Tibial nerve (tissue), 3 donors: Measurements from ENCODE around the gene RSPH10B2.
"Not testable (repeated sequence)": the region's sequence is repeated elsewhere in the genome, so short reads cannot be mapped to it uniquely, and the experiment has no call there.

Experiments used
- POLR2A ChIP-seq, 2 donors: fragments of 450-650 bp; IDR thresholded peaks; one replicate each; pipeline ENCODE4 v1.6.1; 2017; ENCODE audit warnings: antibody characterized with exemption in 2 of 2, mild to moderate bottlenecking in 2 of 2, moderate library complexity in 2 of 2
- TF ChIP-seq, protein P1 (sequence below), 5 experiments: fragments of 200-600 bp in 3 of 5; fragments of 450-650 bp in 2 of 5; sonication (generic) in 3 of 5; IDR thresholded peaks; one replicate each; pipeline ENCODE4 v1.5.1; 2016 to 2019; ENCODE audit warnings: antibody characterized with exemption in 5 of 5, mild to moderate bottlenecking in 3 of 5, moderate library complexity in 2 of 5

DNA sequence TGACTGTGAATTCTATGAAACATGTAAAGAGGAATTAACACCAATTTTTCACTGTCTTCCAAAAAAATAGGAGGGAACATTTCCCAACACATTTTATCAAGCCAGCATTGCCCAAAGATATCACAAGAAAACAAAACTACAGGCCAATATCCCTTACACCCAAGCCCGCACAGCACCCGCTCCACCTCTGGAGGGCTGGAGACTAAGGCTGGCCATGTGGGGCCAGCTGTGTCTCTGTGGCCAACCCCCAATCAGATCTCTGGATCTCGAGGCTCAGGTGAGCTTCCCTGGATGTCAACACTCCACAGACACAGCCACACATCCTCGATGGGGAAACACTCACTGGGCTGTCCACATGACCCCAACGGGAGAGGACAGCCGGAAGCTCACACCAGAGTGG, 54.1 kb downstream of the RSPH10B2 start:
- TF ChIP-seq, protein P1, sequence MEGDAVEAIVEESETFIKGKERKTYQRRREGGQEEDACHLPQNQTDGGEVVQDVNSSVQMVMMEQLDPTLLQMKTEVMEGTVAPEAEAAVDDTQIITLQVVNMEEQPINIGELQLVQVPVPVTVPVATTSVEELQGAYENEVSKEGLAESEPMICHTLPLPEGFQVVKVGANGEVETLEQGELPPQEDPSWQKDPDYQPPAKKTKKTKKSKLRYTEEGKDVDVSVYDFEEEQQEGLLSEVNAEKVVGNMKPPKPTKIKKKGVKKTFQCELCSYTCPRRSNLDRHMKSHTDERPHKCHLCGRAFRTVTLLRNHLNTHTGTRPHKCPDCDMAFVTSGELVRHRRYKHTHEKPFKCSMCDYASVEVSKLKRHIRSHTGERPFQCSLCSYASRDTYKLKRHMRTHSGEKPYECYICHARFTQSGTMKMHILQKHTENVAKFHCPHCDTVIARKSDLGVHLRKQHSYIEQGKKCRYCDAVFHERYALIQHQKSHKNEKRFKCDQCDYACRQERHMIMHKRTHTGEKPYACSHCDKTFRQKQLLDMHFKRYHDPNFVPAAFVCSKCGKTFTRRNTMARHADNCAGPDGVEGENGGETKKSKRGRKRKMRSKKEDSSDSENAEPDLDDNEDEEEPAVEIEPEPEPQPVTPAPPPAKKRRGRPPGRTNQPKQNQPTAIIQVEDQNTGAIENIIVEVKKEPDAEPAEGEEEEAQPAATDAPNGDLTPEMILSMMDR (IDR thresholded peaks at IDR 0.05), result not testable (repeated sequence)
- not testable (repeated sequence) for TF ChIP-seq POLR2A (IDR thresholded peaks at IDR 0.05)
